OCI-LY7 (cell line): ENCODE measurements around the gene RBFOX1. TPM values are rescaled to one million over a fixed set of nuclear protein-coding genes. Genes with fewer than 3 reads are reported as not detected.

Experiments used
- BruUV-seq: library from RNA; stranded (reverse); fragments of 400-500 nt; replicated peaks from 2 replicates; lab custom pipeline; 2021; lab: Mats Ljungman, UMichigan
- CTCF ChIA-PET: fragments of 300-600 bp; sonication (Branson Sonifier 250); formaldehyde crosslinking; loops from one replicate; lab custom pipeline; 2022; ENCODE audit warnings: antibody characterized with exemption; ENCODE audit not compliant: unreplicated experiment; lab: Charles Lee
- POLR2A ChIA-PET: fragments of 300-600 bp; sonication (Branson Sonifier 250); formaldehyde crosslinking; loops from one replicate; lab custom pipeline; 2022; ENCODE audit warnings: antibody characterized with exemption; lab: Charles Lee
- DNase-seq: peaks from one replicate; pipeline ENCODE4 v3.0.0-alpha.2; 2015; ENCODE audit warnings: low spot score
- H2AFZ ChIP-seq: fragments of 200-600 bp; sonication (generic), shearing (Covaris generic); 2 replicates; pipeline ENCODE4 v1.6.1; 2014; ENCODE audit warnings: mild to moderate bottlenecking, antibody characterized with exemption, low read length, moderate library complexity
- H3K27ac ChIP-seq: fragments of 200-600 bp; sonication (generic); 2 replicates; pipeline ENCODE4 v1.5.1; 2014; ENCODE audit warnings: mixed run types, low read depth, mild to moderate bottlenecking, moderate library complexity, low read length, inconsistent platforms; ENCODE audit not compliant: poor library complexity, severe bottlenecking
- H3K36me3 ChIP-seq: fragments of 200-600 bp; sonication (generic); 2 replicates; pipeline ENCODE4 v1.6.1; 2014; ENCODE audit warnings: mild to moderate bottlenecking, antibody characterized with exemption, low read length, moderate library complexity, mixed read lengths; ENCODE audit not compliant: insufficient read depth
- H3K4me1 ChIP-seq: fragments of 200-600 bp; sonication (generic); 2 replicates; pipeline ENCODE4 v1.5.1; 2014; ENCODE audit warnings: mild to moderate bottlenecking, low read length; ENCODE audit not compliant: insufficient read depth, poor library complexity, severe bottlenecking
- H3K4me2 ChIP-seq: fragments of 200-600 bp; sonication (generic); 2 replicates; pipeline ENCODE4 v1.6.1; 2014; ENCODE audit warnings: mild to moderate bottlenecking, low read length
- H3K4me3 ChIP-seq: fragments of 200-600 bp; sonication (generic); 2 replicates; pipeline ENCODE4 v1.5.1; 2014; ENCODE audit warnings: mild to moderate bottlenecking, low read depth, low read length; ENCODE audit not compliant: poor library complexity, severe bottlenecking
- H3K79me2 ChIP-seq: fragments of 200-600 bp; sonication (generic); 2 replicates; pipeline ENCODE4 v1.6.1; 2016; ENCODE audit warnings: low read depth, mild to moderate bottlenecking, low read length, moderate library complexity, mixed read lengths; ENCODE audit not compliant: insufficient read depth
- H3K9me2 ChIP-seq: fragments of 200-600 bp; sonication (generic); 2 replicates; pipeline ENCODE4 v1.6.1; 2016; ENCODE audit warnings: mild to moderate bottlenecking, low read length, mixed read lengths; ENCODE audit not compliant: insufficient read depth
- H3K9me3 ChIP-seq: fragments of 200-600 bp; sonication (generic); 2 replicates; pipeline ENCODE4 v1.6.1; 2014; ENCODE audit warnings: mild to moderate bottlenecking, mixed run types, low read length, mixed read lengths
- H4K20me1 ChIP-seq: fragments of 200-600 bp; sonication (generic); 2 replicates; pipeline ENCODE4 v1.6.1; 2014; ENCODE audit warnings: mild to moderate bottlenecking, antibody characterized with exemption, low read length, moderate library complexity, mixed read lengths; ENCODE audit not compliant: insufficient read depth
- CTCF ChIP-seq: fragments of 200-600 bp; sonication (generic); conservative IDR thresholded peaks from 2 replicates; pipeline ENCODE4 v1.5.1; 2014; ENCODE audit warnings: mild to moderate bottlenecking, antibody characterized with exemption, low read length, moderate library complexity, mixed read lengths
- EZH2phosphoT487 ChIP-seq: fragments of 200-600 bp; sonication (generic); IDR thresholded peaks from 2 replicates; pipeline ENCODE4 v1.6.1; 2018; ENCODE audit warnings: low read depth, borderline replicate concordance, mild to moderate bottlenecking, mixed run types, antibody characterized with exemption, low read length, moderate library complexity, mixed read lengths
- intact Hi-C: fragments of 100-400 bp; cut with micrococcal nuclease; formaldehyde crosslinking; loops from one replicate; pipeline ENCODE4 v1.10.0; 2022; ENCODE audit not compliant: unreplicated experiment
- total RNA-seq, 2 experiments: library from RNA; depleted of rRNA in 1 of 2; stranded (reverse); fragments of >200 nt in 1 of 2; shearing (Covaris generic) in 1 of 2; gene quantifications; 2 replicates each; pipeline ENCODE4 v1.2.3, GENCODE V29; 2014 to 2022

The RBFOX1 gene
- total RNA-seq, 2 experiments from 2014 or later: not detected

DNA sequence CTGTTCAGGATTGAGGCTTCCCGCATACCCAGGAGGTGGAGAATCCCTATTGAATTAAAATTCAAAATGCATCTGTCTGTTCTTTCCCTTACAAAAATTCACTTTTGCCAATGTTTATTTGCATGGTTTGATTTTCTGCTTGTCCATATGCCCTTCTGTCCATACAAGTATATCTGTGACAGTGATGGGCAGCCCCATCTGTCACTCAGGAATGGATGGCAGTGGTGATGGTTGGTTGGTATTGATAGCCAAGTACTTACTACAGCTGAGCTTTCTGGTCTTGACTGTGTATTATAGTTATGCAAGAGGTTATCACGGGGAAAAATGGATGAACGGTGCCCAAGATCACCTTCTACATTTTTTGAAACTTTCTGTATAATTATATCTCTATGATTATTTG lies 171.0 kb downstream of the RBFOX1 start:
- Histone ChIP-seq H2AFZ (no peak overlapping the region), H3K4me3 (no peak overlapping the region), H3K4me1 (no peaks in the 10 kb centered on the region), H3K9me3 (no peaks in the 10 kb centered on the region), H3K27ac (no peak overlapping the region), H3K9me2 (no peaks in the 10 kb centered on the region), H4K20me1 (no peaks in the 10 kb centered on the region), H3K36me3 (no peaks in the 10 kb centered on the region), H3K4me2 (no peak overlapping the region), H3K79me2 (no peaks in the 10 kb centered on the region)
- TF ChIP-seq CTCF (no peak), EZH2phosphoT487 (no peak)
- BruUV-seq: no TSS peak
- ChIA-PET POLR2A (no interaction called here), CTCF (no interaction called here)
- no peak for DNase-seq
- intact Hi-C loops: no loop called here

DNA sequence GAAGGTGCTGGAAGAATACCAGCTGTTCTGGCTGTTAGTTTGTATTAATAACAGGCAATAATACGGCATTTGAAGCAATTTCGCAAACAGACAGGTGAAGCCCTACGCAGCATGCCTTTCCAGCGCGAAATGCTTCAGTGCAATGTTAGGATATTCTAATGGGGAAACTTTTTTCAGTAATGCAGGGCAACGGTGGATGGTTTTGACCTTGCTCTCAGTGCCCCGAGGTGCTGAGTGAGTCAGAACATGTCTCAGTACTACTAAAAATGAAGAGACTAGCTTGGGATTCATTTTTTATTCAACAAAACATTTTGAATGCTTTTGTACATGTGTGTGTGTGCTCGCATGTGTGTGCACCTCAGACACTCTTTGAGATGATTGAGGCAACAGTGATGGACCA lies 172.2 kb downstream of the RBFOX1 start:
- intact Hi-C loops: no loop called here
- ChIA-PET CTCF (no interaction called here), POLR2A (interaction anchor here (0.7 kb wide), 1 partner anchor 135 kb away, joined by 3 read pairs; no protein-coding TSS in a partner anchor)
- Histone ChIP-seq H3K4me3 (no peak overlapping the region), H3K79me2 (no peaks in the 10 kb centered on the region), H3K9me2 (no peaks in the 10 kb centered on the region), H3K9me3 (no peaks in the 10 kb centered on the region), H2AFZ (no peak overlapping the region), H3K27ac (no peak overlapping the region), H3K4me2 (no peak overlapping the region), H4K20me1 (no peaks in the 10 kb centered on the region), H3K36me3 (no peaks in the 10 kb centered on the region), H3K4me1 (no peaks in the 10 kb centered on the region)
- TF ChIP-seq CTCF (no peak), EZH2phosphoT487 (no peak)
- no peak for DNase-seq
- no TSS peak for BruUV-seq

DNA sequence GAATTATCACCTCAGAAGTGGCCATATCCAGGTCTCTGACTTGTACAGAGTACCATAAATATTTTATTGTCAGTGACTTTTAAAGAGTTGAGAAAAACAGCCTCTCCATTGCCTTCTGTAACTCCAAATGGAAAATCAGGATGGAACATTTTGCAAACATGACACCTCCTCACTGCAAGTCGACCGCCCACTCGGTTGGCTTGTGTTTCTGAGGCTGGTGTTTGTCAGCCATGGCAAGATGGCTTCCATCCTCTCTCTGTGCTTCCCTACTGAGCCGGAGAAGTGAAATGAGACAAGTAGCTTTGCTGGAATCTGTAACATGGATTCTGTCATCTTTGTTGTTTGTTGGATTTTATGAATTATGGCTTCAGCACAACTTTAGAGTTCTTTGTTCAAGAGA lies 172.8 kb downstream of the RBFOX1 start:
- ChIA-PET POLR2A (no interaction called here), CTCF (no interaction called here)
- Histone ChIP-seq H3K4me2 (no peak overlapping the region), H3K9me3 (no peaks in the 10 kb centered on the region), H4K20me1 (no peaks in the 10 kb centered on the region), H3K9me2 (no peaks in the 10 kb centered on the region), H3K79me2 (no peaks in the 10 kb centered on the region), H3K36me3 (no peaks in the 10 kb centered on the region), H3K27ac (no peak overlapping the region), H3K4me3 (no peak overlapping the region), H2AFZ (no peak overlapping the region), H3K4me1 (no peaks in the 10 kb centered on the region)
- BruUV-seq: no TSS peak
- TF ChIP-seq EZH2phosphoT487 (no peak), CTCF (no peak)
- intact Hi-C loops: no loop called here
- DNase-seq: no peak
